GM18505 (cell line): Measurements from ENCODE around the gene KCNH6.

ENCODE experiments used
- ATAC-seq: cut with Tn5 transposase; IDR thresholded peaks from one replicate; pipeline ENCODE4 v1.9.1; 2021; ENCODE audit not compliant: unreplicated experiment
- POLR2A ChIP-seq: IDR thresholded peaks from 4 replicates; pipeline ENCODE4 v1.6.1; 2011; ENCODE audit warnings: borderline replicate concordance; ENCODE audit not compliant: insufficient read depth, insufficient read length; ENCODE audit errors: extremely low read depth

KCNH6 gene

GRCh38 chr17:63555500-63556156 is 32.5 kb downstream of the KCNH6 start:
- no peak for ATAC-seq

DNA sequence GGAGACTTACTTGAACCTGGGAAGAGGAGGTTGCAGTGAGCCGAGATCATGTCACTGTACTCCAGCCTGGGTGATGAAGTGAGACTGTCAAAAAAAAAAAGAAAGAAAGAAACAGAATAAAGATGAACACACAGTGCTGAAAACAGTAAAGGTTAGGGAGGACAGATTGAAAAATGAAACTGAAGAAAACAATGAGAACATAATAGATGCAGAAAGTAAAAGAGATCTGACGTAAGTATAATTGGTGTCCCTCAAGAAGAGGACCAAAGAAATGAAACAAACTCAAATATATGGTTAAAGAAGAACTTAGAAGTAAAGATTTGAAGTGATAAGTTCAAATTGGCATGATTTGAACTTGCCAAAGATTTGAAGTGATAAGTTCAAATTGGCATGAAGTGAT is 34.3 kb downstream of the KCNH6 start:
- TF ChIP-seq POLR2A = no peak
- no peak for ATAC-seq

More at GRCh38 chr17:63555500-63556156, 32.5 kb downstream of the KCNH6 start:
- no peak for TF ChIP-seq POLR2A

- ATAC-seq = no peak
- TF ChIP-seq POLR2A = no peak
These were observed 35.3 kb downstream of the KCNH6 start for GRCh38 chr17:63558441-63558840.

DNA sequence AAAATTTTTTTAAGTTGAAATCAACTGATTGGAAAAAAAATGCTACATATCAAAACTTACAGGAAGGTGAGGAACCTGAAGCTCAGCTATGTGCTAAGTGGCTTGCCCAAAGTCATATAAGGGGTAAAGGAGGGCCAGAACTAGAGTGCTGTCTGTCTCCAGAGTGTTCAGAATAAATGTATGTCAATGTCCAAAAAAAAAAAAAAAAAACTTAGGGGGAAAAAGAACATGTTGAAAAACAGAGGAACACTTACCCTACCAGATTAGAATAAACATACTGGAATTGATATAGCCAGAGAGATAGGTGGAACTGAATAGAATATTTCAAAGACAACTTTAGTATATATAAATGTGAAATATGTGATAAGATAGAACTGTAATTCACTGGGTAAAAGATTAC is 38.7 kb downstream of the KCNH6 start:
- ATAC-seq = no peak
- TF ChIP-seq POLR2A = no peak

GRCh38 chr17:63563339-63563738 is 40.2 kb downstream of the KCNH6 start:
- no peak for ATAC-seq
- TF ChIP-seq POLR2A = no peak

DNA sequence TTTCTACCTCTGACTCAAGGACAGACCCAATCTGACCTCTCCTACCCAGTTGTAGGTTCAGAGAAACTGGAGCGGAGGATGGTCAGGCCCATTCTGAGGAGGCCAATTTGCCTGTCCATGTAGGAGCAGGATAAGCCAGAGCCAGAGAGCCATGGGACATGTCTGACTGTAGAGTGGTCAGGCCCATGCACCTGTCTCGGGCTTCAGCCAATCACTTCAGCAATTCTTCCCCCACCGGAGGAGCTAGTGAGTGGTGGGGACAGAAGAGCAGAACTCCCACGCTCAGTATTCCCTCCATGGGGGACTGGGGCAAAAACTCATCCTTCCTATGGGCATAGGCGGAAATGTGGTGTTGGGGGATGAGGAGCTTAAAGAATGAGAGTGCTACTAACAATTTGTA is 41.4 kb downstream of the KCNH6 start:
- ATAC-seq = no peak
- TF ChIP-seq POLR2A = no peak

GRCh38 chr17:63567229-63567628 is 44.1 kb downstream of the KCNH6 start:
- TF ChIP-seq POLR2A = no peak

GRCh38 chr17:63568563-63568962 is 45.4 kb downstream of the KCNH6 start:
- no peak for TF ChIP-seq POLR2A
- ATAC-seq = no peak

More at GRCh38 chr17:63567229-63567628, 44.1 kb downstream of the KCNH6 start:
- ATAC-seq = no peak

DNA sequence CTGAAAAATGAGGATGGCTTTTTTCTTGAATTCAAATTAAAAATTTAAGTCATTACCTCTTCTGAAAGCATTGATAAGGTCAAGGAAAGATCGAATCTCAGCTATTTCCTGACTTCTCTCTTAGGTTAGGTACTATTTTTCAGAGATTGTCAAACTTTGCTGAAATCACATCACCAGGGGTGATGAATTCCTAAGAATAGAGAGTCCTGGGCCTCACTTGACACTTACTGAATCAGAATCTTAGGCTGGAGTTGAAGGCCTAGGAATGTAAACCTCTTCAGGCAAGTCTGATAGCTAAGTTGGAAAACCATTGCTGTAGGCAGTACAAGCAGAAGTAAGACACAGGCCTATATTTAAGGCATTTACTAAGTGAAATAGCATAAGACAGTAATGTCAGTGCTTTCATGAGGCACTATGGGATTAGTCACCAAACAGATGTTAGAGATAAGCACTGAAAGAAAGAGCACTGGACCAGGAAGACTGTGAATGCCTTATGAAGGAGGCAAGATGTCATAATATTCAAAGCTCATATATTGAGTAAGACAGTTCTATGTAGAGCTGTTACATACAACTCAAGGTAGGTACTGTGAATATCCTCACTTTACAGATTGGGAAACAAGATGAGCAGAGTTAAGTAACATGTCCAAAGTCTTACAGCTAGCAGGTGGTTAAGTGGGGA is 48.6 kb downstream of the KCNH6 start:
- no peak for ATAC-seq

GRCh38 chr17:63573634-63574033 is 50.5 kb downstream of the KCNH6 start:
- ATAC-seq = no peak
- no peak for TF ChIP-seq POLR2A

More for the DNA sequence above, 48.6 kb downstream of the KCNH6 start:
- no peak for TF ChIP-seq POLR2A

- no peak for TF ChIP-seq POLR2A
- no peak for ATAC-seq
These were observed 55.0 kb downstream of the KCNH6 start for GRCh38 chr17:63578027-63578768.

DNA sequence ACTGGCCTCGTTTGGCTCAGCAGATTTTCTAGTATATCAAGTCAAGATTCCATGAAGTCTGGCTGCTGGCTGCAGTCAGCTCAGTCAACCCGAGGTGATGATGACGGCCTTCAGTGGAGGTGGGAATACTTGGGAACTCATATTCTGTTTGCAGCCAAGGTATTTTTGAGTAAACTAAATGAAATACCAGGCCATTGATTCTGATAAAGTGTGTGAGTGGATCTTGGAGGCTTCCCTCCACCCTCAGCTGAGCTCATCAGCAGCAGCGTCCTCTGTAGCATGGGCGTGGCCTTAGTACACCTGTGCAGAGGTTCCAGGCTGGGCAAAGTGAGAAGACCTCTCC is 55.6 kb downstream of the KCNH6 start:
- no peak for TF ChIP-seq POLR2A
- no peak for ATAC-seq

DNA sequence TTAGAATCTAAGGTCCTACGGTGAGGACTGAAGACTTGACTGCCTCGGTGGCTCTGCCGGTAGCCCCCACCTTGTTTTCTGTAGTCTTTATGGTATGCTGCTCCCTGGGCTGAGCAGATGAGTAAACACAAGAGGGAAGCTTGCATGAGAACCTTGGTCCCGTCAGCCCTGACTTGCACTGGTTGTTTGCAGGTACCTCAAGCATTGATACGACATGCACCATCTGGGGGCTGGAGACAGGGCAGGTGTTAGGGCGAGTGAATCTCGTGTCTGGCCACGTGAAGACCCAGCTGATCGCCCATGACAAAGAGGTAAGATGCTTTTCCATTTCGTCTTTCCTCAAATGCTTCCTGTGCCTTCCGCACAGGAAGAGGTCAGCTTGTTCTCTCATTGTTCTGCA is 56.5 kb downstream of the KCNH6 start:
- no peak for ATAC-seq
- TF ChIP-seq POLR2A = no peak

- ATAC-seq = no peak
- TF ChIP-seq POLR2A = no peak
These were observed 64.6 kb downstream of the KCNH6 start for GRCh38 chr17:63587770-63588169.
